Stimulated activated CD4-positive, alpha-beta T cell treated with anti-CD3 and anti-CD28 coated beads, TNF-alpha, amount 100 ng/mL, for 1 hour (primary cell): ENCODE results near the gene ANKRD12.
"Not testable (repeated sequence)": the region's sequence is repeated elsewhere in the genome, so short reads cannot be mapped to it uniquely, and the experiment has no call there.

Experiments
- DNase-seq, 3 donors: peaks; one replicate each; pipeline ENCODE4 v3.0.0-alpha.2; 2020; ENCODE audit warnings: low read depth in 3 of 3, low spot score in 1 of 3

Gene ANKRD12

DNA sequence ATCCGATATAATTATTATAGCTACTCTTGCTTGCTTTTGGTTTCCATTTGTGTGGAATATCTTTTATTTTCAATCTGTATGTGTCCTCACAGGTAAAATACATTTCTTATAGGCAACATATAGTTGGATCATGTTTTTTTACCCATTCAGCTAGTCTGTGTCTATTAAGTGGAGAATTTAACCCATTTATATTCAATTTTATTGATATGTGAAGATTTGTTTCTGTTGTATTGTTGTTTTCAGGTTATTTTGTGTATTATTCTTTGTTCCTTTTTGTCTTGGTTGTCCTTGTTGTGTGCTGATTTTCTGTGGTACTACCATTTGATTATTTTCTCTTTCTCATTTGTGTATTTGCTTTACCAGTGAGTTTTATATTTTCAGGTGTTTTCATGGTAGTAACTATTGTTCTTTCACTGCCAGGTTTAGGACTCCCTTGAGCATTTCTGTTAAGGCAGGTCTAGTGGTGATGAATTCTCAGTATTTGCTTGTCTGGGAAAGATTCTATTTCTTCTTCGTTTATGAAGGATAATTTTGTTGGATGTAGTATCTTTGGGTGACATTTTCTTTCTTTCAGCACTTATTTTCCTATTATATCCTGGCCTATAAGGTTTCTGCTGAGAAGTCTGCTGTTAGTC lies 95.4 kb downstream of the ANKRD12 start:
- DNase-seq: no peak

DNA sequence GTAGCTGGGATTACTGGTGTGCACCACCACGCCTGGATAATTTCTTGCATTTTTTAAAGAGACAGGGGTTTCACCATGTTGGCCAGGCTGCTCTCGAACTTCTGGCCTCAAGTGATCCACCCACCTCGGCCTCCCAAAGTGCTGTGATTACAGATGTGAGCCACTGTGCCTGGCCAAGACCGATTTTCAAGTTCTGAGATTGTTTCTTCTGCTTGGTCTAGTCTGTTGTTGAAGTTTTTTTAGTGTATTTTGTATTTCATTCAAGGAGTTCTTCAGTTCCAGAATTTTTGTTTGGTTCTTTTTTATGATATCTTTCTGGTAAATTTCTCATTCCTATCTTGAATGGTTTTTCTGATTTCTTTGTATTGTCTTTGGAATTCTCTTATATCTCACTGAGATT lies 96.4 kb downstream of the ANKRD12 start:
- no peak for DNase-seq

DNA sequence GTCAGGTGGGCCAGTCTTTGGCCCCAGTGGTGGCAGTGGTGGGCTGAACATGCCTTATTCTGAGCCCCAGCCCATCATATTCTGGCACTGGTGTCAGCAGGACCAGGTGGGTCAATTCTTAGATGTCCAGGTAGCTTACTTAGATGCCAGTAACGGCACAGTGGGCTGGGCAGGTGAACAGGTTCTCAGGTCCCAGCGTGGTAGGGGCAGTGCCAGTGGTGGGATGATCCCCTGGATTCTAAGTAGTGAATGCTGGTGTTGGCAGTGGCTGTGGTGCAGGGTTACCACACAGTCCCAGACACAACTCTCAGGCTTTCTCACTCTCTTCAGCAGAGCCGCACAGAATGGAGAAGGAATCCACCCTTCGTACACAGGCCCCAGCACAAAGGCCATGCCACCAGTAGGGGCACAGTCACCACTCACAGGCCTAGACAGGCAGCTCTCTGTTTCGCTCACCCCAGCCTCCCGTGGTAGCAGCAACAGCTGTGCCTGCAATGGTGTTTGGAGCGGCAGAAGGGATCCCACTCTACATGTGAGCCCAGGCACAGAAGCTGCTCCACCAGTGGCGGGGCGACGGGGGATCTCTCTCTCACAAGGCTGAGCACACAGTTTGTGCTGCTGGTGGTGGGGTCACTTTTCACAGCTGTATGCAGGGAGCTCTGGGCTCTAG lies 97.3 kb downstream of the ANKRD12 start:
- no peak for DNase-seq

DNA sequence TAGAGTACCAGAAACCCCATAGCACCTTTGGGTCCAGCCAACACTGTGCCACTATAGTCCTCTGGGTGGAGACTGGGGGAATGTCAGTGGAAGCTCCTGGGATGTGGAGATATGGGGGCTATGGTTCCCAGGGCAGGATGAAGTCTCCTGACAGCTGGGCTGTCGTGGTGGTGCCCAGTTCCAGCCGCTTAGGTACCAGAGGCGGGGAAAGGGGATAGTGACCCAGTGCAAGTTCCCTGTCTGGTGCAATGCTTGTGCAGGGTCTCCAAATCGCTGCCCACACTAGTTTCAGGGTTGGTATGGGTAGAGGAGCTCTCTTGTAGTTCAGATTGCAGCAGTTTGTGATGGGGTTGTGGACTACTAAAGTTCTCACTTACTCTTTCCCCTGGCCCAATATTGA lies 97.9 kb downstream of the ANKRD12 start:
- no peak for DNase-seq

DNA sequence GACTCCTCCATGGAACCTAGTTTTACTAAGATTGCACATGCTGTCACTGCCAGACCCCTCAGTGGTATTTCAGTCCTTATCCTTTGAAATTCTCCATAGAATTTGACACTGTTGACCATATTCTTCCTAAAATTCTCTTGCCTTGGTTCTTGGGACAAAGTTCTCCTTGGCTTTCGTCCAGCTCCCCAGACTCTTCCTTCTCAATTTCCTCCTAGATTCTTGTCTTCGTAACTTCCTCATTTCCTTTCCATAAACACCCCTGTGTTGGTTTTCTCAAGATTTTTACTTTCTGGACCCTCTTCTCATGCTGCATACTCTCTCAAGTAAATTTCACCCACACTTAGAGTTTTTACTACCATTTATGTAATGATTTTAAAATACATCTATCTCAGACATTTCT lies 101.4 kb downstream of the ANKRD12 start:
- no peak for DNase-seq

DNA sequence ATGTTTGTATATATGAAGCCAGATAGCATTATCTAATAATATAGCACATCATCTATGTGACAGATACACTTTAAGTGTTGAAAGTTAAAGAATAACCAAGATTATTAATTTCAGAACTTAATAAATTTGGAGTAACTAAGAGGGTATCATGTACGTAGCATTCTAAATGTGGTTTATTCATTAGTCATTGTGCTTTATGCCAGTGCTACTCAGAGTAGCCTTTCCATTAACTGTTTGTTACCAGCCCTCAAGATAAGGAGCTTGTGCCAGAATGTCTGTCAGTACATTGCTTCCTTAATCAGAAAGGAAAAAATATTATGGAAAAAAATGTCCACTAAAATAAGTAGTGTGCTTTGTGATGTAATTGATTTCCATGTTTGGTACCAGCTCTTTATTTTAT lies 103.1 kb downstream of the ANKRD12 start:
- DNase-seq: no peak

DNA sequence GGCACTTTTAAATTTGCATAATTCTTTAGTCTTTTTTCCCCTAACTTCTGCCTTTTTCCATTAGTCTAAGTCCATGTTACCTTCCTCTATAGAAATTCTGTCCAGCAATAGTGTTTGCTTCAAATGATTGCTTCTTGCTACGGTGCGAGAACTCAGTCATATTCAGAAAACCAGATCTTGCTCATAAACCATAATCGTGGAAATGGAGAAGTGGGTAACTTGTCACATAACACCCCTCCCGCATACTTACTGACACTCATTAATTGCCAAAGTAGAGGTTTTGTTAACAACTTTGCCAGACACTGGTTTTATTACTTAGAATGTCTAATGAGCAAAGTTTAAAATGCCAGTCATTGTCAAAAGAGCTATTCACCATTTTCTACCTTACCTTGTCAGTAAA lies 103.7 kb downstream of the ANKRD12 start:
- no peak for DNase-seq

DNA sequence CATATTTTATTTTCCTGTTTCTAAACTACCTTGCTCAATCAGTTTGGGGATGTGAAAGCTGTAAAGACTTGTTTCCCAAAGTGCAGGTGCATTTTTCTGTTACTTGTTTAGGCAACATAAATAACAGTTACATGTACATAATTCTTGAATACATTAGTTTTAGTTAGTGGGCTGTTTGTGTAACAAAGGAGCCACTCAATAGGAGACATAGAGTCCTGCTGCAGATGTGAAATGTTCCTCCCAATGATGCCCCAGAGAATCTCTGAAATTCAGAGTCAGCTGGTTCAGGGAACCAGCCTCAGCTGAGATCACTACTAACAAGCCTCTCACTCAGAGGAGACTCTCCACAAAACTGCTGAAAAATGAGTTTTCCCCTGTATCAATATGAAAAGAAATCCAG lies 106.4 kb downstream of the ANKRD12 start:
- DNase-seq: no peak

DNA sequence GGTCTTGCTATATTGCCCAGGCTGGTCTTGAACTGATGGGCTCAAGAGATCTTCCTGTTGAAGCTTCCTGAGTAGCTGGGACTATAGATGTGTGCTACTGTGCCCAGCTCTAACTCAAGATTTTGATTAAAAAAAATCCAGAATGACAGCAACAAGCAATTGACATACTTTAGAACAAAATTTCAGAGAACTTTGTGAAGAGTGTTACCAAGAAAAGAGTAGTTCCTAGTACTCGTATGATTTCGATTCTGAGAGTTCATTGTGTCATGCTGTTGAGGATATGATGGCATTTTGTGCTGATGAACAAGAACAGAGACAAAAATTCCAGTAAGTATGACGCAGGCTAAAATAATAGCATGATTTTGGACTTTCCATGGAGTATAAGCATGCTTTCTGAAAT lies 107.8 kb downstream of the ANKRD12 start:
- DNase-seq: no peak

DNA sequence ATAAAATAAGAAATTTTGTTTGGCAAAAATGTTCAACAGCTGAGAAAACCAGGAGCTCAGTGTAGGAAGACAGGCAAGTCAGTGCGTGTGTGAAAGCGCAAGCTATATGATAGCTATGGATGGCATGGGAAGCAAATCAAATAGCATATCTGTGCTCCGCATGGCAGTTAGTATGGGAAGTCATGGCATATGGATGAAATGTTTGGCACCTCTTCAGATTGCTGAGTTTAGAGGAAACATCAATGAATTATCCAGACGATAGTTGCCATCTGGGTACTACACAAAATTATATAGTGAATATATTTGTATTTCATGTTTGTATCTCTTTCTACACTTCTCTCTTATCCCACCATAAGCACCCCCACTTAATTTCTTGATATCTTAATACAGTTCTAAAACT lies 112.1 kb downstream of the ANKRD12 start:
- DNase-seq: no peak

DNA sequence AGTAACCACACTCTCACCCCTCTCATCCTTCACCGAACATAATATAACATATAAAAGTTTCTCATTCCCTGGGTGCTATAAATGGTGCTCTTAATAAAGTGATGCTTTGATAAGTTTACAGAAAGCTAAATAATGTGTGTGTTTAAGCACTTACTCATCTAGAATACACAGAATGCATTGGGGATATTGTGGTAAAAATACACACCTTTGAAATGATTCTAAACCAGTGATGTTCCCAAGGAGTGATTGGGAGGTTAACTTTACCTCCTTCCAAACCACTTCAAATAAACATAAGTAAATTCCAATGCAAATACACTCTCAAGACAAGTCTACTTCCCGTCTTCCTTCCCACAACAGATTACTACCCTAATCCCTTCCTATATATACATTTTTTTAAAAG lies 112.7 kb downstream of the ANKRD12 start:
- DNase-seq: no peak

DNA sequence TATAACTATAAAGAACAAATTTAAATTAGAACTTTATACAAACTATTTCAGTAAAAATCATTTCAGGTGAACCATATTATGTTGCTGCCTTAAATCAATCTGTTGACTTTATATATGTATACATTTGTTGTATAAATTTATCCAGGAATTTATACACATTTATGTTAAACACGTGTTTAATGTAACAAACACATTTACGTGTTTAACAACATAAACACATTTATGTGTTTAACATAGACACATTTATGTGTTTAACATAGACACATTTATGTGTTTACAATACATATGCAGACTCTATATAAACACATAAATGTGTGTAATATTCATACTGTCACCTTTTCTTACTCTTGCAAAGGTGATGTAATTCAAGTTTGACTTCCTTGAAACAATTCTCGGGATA lies 122.6 kb downstream of the ANKRD12 start:
- DNase-seq: no peak

DNA sequence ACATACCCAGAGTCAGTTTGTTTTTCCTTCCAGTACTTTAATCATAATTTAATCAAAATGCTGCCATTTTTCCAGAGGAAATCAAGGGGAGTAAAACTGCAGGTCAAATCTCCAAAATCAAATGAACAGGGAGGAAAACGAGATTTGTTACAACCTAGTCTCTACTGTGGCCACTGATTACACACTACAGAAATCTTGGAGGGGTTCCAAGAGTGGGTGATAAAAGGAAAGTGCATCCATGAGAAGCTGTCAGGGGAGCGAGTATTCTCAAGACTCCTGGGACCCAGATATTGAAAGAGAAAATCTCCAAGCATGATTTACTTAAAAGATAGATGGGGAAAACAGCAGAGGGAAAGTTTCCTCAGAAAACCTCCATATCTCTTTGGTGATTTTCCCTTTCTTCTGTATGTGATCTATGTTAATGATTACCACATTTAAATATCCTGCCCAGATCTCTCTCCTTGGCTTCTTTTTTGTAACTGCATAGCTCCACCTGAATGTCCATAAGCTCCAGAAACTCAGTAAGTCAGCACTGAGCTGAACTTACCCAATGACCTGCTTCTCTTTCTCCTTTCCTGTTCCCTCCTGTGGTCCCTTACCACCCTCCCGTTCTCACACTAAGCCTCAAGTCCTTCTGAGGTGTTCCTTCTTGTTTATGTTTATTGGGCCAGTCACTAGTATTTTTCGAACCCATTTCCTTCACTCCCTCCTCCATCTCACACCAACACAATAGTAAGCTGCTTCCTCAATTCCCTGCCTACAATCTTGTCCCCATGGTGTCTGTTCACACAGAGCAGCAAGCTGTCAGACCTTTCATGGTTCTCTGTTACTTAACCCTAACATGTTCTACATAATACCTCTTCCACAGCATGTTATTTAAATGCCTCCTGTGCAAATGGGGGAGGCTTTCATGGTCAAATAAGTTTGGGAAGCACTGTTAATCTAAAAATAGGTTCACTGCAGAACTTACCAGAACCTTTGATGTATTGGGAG lies 124.1 kb downstream of the ANKRD12 start:
- DNase-seq: no peak

DNA sequence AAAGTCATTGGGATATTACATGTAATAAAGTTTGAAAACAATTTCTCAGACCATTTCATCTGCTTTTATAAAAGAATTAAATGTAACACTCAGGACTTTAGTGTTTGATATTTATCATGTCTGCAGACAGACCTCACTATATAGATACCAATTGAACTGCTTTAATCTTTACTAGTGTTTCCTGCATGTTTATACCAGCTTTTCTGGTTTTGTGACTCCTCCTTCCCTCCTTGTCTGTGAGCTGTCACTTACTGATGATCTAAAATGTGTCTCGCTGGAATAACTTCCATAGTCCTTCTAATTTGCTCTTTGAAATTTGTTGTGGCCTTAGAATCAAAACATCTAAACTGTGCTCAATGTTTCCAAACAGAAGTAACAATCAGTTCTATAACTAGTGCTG lies 126.7 kb downstream of the ANKRD12 start:
- DNase-seq: no peak

DNA sequence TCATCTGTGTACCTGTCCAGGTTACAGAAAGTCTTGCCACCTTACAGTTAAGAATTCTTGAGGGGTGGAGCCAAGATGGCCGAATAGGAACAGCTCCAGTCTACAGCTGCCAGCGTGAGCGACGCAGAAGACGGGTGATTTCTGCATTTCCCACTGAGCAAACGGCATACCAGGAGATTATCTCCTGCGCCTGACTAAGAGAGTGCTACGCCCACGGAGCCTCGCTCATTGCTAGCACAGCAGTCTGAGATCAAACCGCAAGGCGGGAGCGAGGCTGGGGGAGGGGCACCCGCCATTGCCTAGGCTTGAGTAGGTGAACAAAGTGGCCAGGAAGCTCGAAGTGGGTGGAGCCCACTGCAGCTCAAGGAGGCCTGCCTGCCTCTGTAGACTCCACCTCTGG lies 128.2 kb downstream of the ANKRD12 start:
- not testable (repeated sequence) for DNase-seq

DNA sequence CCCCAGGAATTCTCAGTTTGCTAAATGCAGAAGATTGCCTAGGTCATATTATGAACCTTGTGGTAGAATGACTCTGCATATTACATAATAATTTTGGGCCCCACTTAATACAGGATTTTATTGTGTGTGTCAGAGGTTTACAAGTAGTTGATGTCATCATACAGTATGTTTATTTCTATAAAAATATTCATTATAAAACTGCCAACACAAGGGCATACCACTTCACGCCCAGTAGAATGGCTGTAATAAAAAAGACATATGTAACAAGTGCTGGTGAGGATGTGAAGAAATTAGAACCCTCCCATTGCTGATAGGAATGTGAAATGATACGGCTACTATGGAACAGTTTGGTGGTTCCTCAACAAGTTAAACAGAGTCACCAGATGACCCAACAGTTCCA lies 136.6 kb downstream of the ANKRD12 start:
- no peak for DNase-seq

DNA sequence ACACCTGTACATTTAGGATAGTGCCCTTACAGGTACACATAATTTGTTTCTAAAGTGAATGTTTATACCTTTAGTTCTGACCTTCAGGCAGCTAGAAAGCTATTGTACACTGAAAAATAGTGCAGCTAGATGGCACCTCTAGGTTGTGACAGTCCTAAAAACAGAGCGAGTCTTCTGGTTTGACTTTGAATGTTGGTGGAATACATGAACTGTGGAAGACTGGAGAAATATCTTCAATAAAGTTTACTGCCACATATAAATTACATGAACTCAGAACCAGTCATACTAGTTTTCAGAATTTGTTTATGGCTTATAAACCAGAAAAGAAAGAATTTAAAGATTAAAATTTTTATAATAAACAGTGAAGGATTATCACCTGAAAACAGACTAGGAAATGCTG lies 139.3 kb downstream of the ANKRD12 start:
- no peak for DNase-seq

DNA sequence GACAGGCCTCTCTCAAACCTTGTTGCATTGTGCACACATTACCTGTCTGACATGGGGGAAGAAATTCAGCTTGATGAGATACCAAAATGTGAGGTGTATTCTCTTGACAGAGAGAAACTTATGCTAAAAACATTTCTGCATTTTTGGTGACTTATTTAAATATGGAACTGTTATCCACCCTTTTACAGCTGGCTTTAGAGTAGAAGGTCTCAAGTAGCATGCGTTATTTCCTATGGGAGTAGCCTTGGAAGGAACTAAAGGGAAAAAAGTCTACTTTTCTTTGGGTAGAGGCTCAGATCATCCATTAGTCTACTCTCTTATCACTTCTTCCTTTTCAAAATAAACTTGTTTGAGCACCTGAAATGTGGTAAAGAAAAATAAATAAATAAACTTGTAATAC lies 141.4 kb downstream of the ANKRD12 start:
- no peak for DNase-seq

DNA sequence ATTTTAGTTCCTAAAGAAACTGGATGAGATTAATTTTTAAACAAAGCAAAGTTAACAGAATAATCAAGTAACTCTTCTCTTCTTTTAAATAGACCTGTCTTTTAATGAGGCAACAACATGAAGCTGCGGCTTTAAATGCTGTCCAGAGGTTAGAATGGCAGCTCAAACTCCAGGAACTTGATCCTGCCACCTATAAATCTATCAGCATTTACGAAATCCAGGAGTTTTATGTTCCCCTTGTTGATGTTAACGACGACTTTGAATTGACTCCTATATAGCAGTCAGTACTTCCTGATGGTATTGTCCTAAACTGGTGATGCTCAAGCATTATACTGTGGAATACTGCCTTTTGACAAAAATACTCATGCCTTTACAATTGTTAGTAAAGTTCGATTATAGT lies 144.3 kb downstream of the ANKRD12 start:
- no peak for DNase-seq

DNA sequence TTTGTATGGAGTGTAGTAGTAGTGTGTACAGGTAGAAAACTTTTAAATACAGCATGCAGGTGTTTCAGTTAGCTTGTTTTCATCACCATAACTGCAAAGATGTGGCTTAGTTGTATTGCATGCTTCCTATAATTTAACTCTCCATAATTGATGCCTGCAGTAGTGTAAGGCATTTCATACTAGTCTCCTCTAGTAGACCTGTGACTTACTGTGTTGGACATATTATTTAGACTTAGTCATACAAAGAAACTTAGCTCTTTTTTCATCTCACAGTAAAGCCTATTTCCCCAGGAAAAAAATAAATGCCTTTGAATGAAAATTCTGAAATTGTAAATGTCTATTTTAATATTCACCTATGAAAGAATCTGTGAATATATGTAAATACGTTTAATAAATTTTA lies 145.2 kb downstream of the ANKRD12 start:
- no peak for DNase-seq

DNA sequence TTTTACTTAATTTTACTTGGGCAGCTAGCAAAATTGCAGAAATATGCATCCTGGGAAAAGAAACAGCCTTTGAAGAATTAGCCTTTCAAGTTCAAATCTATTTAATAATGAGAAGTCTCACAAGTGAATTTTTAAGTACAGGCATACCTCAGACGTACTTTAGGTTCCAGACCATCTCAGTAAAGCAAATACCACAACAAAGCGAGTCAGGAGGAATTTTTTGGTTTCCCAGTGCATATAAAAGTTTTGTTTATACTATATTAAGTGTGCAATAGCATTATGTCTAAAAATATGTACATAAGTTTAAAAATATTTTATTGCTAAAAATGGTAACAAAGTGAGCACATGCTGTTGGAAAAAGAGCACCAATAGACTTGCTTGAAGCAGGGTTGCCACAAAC lies 147.2 kb downstream of the ANKRD12 start:
- no peak for DNase-seq

DNA sequence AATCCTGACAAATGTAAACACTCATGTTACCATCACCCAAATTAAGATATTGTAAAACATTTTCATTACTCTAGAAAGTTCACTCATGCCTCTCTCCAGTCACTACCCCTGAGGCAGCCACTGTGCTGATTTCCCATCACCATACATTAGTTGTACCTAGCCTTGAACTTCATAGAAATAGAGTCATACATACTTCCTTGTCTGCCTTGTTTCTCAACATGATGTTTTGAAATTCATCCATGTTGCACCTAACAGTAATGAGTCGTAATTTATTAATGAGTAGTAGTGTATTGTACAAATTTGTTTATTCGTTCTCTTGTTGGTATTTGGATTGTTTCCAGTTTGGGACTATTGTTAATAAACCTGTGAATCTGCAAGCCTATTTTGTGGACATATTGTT lies 149.0 kb downstream of the ANKRD12 start:
- no peak for DNase-seq
